ENCODE measurements around the gene SNX25.

GRCh38 chr4:185270037-185270436, 60.6 kb downstream of the SNX25 start:
- TF ChIP-seq POLR2A (IDR thresholded peaks at IDR 0.05), result no peak
- no peak for TF ChIP-seq CTCF (IDR thresholded peaks at IDR 0.05)

Data from esophagus squamous epithelium (tissue), 4 donors.